Parietal lobe (tissue), 2 donors: ENCODE measurements around the gene ATP12A. TPM values are rescaled to one million over a fixed set of nuclear protein-coding genes. Genes with fewer than 3 reads are reported as not detected.

Experiments used
- small RNA-seq: library from RNA; depleted of rRNA; stranded (forward); fragments of <200 nt; gene quantifications from one replicate; pipeline ENCODE3, GENCODE V24; 2014; ENCODE audit warnings: low replicate concordance
- total RNA-seq: library from RNA; depleted of rRNA; stranded (reverse); fragments of >200 nt; gene quantifications from one replicate; pipeline ENCODE4 v1.2.3, GENCODE V29; 2014

ATP12A gene
- not detected for total RNA-seq

DNA sequence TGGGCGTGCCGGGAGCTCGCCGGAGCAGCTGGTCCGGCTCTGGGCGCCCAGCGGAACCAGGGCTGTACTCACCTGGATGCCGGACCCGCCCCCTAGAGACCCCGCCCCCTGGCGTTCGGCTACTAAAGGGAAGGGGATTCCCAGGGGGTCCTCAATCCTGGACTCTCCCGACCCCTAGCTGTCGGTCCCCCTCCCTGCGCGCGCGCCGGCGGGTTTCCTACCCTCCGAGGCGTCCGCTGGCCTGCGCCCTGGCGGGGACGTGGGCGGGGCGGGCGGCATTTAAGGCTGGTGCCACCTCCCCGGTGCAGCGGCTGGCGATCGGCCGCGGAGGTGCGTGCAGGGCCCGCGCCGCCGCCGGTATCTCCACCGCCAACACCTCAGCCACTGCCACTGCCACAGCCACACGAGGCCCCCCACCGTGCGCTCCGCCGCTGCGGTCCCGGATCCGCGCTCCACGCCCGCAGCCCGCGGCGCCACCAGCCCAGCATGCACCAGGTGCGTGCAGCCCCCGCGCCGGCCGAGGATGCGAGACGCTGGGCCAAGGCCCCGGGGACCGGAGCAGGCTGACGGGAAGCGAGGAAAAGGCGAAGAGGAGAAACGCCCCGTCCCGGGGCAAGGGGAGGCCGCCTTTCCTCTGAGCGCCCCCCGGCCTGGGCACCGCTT is at the start of gene ATP12A:
TSS of gene ATP12A (plus strand) at position 151 of the 663 bp plus-strand sequence. CDS start at position 487, 336 bp downstream.

Small RNAs within 50 kb of the gene (small RNA-seq; reads per million reads assigned to genes)
- not detected for gene RNY1P7

Other genes starting within 250 kb of the ATP12A start
- gene PARP4, start 167.6 kb upstream of the ATP12A start, total RNA-seq, result 10.3 TPM
- gene RNF17, start 83.8 kb downstream of the ATP12A start, total RNA-seq, result 2.2 TPM